Posterior cingulate gyrus (tissue), 11 donors: ENCODE measurements around the gene FAM111B.
A peak's percentile ranks its signal among the peaks of the same experiment; 100 is the strongest.
"Not testable (repeated sequence)": the region's sequence is repeated elsewhere in the genome, so short reads cannot be mapped to it uniquely, and the experiment has no call there.

Experiments used
- DNase-seq, 10 donors: peaks; one replicate each; pipeline versions ENCODE4 v3.0.0 to v3.0.0-alpha.2; 2020 to 2021; ENCODE audit warnings: mixed read lengths in 3 of 10
- intact Hi-C: fragments of 100-400 bp; cut with DNase I; formaldehyde crosslinking; loops from one replicate; pipeline ENCODE4 v1.15.1; 2023

FAM111B gene

GRCh38 chr11:59097938-59098337 lies 9.1 kb upstream of the FAM111B start:
- DNase-seq, result not testable (repeated sequence)
- intact Hi-C loops, result loop anchor here (1.0 kb wide), 1 partner anchor 38 kb away; no protein-coding TSS in a partner anchor

GRCh38 chr11:59102259-59102765 lies 4.7 kb upstream of the FAM111B start:
- intact Hi-C loops, result no loop called here
- peak; percentile 13 to 91 (median 44) for DNase-seq

GRCh38 chr11:59107721-59108120 lies 684 bp downstream of the FAM111B start:
- not testable (repeated sequence) for DNase-seq
- intact Hi-C loops, result loop anchor here (5.0 kb wide), 1 partner anchor 50 kb away; no protein-coding TSS in a partner anchor

GRCh38 chr11:59112494-59112893 lies 5.5 kb downstream of the FAM111B start:
- intact Hi-C loops, result no loop called here
- DNase-seq, result no peak

- intact Hi-C loops, result no loop called here
- no peak for DNase-seq
These were observed 7.3 kb downstream of the FAM111B start for GRCh38 chr11:59114344-59114743.

- intact Hi-C loops, result no loop called here
- DNase-seq, result no peak
These were observed 8.5 kb downstream of the FAM111B start for GRCh38 chr11:59115553-59115952.

DNA sequence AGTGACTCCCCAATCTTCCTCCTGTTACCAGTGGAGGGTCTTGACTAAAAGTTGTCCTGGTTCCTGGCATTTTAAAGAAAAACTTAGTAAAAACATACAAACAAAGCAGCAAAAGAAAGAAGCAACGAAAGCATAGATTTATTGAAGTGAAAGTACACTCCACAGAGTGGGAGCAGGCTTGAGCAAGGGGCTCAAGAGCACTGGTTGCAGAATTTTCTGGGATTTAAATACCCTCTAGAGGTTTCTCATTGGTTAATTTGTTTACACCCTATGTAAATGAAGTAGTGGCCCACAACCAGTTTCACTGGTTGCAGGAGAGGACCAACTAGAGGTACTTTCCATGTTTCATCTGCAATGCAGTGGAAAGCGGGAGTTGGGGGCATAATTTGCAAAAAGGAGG lies 10.7 kb downstream of the FAM111B start:
- intact Hi-C loops, result no loop called here
- DNase-seq, result no peak

GRCh38 chr11:59119826-59120225 lies 12.8 kb downstream of the FAM111B start:
- intact Hi-C loops, result no loop called here

GRCh38 chr11:59135648-59136461 lies 28.8 kb downstream of the FAM111B start:
- intact Hi-C loops, result loop anchor here (1.0 to 5.0 kb wide), 2 partner anchors 39 to 84 kb away; no protein-coding TSS in a partner anchor
- peak; percentile 50 to 97 (median 84) for DNase-seq

More at GRCh38 chr11:59119826-59120225, 12.8 kb downstream of the FAM111B start:
- no peak for DNase-seq

- intact Hi-C loops, result loop anchor here (1.0 to 5.0 kb wide), 2 partner anchors 39 to 84 kb away; no protein-coding TSS in a partner anchor
- not testable (repeated sequence) for DNase-seq
These were observed 29.5 kb downstream of the FAM111B start for GRCh38 chr11:59136551-59136950.

DNA sequence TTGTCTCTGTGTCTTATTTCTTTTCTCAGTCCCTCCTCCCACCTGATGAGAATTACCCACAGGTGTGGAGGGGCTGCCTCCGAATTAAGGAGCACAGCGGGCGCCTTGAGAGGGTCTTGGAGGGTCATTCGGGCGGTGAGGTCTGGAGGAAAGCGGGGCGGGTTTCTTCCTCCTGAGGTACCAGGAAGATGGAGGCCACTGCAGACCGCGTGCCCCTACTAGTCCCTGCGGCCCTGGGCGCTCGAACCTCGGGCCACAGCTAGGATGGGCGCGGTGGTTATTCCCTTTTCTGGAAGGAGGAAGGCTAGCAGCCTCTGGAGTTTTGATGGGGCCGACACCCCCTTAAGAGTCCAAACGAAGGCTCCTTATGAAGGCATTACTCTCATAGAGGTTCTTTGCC lies 30.2 kb downstream of the FAM111B start:
- intact Hi-C loops, result loop anchor here (5.0 kb wide), 1 partner anchor 85 kb away; no protein-coding TSS in a partner anchor
- no peak for DNase-seq

DNA sequence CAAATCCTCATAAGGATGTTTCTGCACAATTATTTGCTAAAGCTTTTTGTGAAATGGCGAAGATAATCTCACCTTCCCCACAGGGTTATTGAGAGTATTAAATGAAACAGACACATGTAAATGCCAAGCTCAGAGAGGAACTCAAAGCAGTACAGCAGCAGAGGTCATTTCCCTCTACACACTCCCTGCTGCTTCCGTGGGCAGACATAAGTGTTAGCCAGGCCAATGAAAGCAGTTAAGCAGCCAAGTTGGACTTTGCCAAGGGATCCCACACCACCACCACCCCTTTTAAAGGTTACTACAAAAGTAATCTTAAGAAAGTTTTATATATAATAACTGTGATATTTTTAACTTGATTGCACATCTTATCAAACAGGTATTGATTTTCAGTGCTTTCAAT lies 31.6 kb downstream of the FAM111B start:
- DNase-seq, result no peak
- intact Hi-C loops, result loop anchor here (5.0 kb wide), 1 partner anchor 86 kb away; no protein-coding TSS in a partner anchor

DNA sequence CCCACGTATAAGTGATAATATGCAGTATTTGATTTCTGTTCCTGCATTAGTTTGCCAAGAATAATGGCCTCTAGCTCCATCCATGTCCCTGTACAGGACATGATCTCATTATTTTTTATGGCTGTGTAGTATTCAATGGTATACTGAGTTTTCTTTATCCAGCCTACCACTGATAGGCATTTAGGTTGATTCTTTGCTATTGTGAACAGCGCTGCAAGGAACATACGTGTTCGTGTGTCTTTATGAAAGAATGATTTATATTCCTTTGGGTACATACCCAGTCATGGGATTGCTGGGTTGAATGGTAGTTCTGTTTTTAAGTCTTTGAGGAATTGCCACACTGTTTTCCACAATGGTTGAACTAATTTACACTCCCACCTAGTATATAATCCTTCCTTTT lies 34.2 kb downstream of the FAM111B start:
- intact Hi-C loops, result no loop called here
- no peak for DNase-seq

DNA sequence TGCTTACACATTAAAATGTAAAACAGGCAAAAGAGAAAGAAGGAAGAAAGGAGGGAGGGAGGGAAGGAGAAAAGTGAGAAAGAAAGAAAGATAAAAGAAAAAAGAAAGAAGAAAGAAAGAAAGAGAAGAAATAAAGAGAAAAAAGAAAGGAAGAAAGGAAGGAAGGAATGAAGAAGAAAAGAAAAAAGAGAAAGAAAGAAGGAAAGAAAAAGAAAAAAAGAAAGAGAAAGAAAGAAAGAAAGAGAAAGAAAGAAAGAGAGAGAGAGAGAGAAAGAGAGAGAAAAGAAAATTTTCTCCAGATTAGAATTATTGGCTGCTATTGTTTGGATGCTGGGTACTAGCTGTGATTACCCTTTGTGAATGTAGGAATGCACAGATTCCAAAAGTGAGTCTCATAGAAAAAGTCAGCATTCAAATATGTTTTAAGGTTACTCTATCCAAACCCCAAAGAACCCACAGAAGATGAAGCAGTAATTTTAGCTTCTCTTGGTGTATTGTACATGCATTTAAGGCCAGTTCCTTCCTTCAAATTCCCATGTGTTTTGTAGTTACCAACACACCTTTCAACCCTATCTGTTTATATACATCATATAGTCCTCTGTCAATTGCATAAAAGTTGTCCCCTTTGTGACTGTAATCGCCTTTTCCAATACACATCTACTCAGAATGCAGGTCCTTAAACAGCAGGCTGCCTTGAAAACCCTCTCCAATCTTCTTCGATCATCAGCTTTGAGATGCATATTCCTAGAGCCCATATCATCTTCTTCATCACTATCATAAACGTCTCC lies 34.8 kb downstream of the FAM111B start:
- no peak for DNase-seq
- intact Hi-C loops, result no loop called here

- intact Hi-C loops, result no loop called here
- peak; percentile 59 to 96 (median 70) for DNase-seq
These were observed 35.8 kb downstream of the FAM111B start, which contains the start of gene FAM111A for GRCh38 chr11:59142530-59143507. FAM111A (plus strand) TSS chr11:59142856; CDS start chr11:59148873, 6,017 bp downstream.

DNA sequence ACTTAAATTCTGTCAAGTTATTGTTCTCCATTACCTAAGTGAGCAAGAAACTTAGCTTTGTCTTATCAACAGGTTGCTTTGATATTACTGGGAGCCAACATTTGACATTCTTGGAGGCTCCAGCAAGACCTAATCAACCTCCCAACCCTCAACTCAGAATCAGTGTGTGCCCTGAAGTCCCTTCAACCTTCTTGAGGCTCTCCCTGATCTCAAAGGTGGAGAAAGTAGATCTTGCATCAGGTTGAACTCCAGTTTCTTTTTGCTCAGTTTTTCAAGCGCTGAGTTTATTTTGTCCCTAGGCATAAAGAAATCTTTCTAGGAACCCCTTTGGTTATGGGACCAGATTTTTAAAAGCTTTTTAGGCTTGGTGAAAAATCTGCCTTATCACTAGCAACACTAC lies 37.1 kb downstream of the FAM111B start:
- intact Hi-C loops, result no loop called here
- no peak for DNase-seq

DNA sequence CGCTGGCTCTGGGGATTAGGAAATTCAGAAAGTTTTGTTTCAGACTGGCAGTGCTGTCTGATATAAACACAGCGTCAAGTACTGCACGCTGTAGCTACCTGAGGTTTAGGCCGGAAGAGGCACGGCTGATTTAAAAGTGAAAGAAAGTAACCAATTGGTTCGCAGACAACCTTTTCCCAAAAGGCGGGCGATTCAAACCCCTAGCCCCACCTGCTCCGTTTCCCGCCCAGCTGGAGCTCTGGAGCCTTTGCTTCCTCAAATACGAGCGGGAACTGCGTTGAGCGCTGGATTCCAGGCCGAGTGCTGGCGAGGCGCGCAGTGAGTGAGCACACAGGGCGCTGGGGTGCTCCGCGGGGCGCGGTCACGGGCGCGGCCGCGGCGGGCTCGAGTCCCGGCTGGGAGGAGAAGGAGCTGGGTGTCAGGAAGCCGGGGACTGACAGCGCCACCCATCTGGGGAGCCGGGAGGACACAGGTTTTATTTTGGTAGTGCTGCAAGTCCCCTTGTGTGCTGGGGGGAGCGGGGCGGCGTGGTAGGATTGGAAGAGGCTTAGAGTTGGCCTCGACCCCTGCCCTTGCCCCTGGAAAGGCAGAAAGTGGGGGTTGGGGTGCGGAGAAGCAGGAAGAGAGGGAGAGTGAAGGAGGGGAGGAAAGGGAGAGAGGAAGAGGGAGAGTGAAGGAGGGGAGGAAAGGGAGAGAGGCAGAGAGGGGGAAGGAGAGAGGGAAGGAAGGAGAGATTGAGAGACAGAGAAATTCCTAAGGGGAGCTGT lies 37.7 kb downstream of the FAM111B start:
- DNase-seq, result peak in 9 of 10 donors; percentile 22 to 90 (median 48)
- intact Hi-C loops, result no loop called here

DNA sequence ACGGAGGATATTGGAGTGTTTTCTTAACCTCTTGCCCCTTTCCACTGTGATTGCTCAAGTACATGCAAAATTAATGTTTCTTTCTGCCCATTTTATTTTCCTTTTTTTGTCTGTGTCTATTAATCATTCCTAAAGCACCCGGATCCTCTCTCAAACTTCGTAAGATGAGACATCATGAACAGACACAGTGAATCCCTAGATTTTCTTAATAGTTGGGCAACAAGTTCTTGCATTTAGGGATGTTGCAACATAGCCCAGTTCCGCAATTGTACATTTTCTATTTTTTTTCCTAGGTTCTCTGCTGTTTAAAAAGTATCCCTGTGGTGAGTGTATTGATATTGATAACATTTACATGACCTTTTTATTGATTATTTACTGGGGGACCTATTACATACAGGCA lies 38.5 kb downstream of the FAM111B start:
- intact Hi-C loops, result no loop called here
- no peak for DNase-seq

DNA sequence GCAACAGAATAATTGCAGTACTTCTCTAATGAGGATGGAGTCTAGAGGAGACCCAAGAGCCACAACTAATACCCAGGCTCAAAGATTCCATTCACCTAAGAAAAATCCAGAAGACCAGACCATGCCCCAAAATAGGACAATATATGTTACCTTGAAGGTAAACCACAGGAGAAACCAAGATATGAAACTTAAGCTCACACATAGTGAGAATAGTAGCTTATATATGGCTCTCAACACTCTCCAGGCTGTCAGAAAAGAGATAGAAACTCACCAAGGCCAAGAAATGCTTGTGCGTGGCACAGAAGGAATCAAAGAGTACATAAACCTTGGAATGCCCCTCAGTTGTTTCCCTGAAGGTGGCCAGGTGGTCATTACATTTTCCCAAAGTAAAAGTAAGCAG lies 44.7 kb downstream of the FAM111B start:
- intact Hi-C loops, result no loop called here
- DNase-seq, result no peak
